HG03521 (cell line): ENCODE results near the gene BICDL1.
A peak's percentile ranks its signal among the peaks of the same experiment; 100 is the strongest.

Experiments
- ATAC-seq: cut with Tn5 transposase; IDR thresholded peaks from one replicate; pipeline ENCODE4 v1.9.1; 2021; ENCODE audit warnings: mild to moderate bottlenecking, moderate library complexity; ENCODE audit not compliant: unreplicated experiment

Gene BICDL1

GRCh38 chr12:120078868-120079267, 89.8 kb downstream of the BICDL1 start:
- ATAC-seq, result no peak

- no peak for ATAC-seq
Observed at GRCh38 chr12:120079411-120080400, 90.7 kb downstream of the BICDL1 start.

GRCh38 chr12:120081641-120082040, 92.6 kb downstream of the BICDL1 start:
- ATAC-seq, result no peak

- no peak for ATAC-seq
Observed at GRCh38 chr12:120085920-120086645, 97.0 kb downstream of the BICDL1 start.

- ATAC-seq, result peak; percentile 97
Observed at GRCh38 chr12:120086801-120087621, 98.0 kb downstream of the BICDL1 start.

GRCh38 chr12:120089105-120089504, 100.1 kb downstream of the BICDL1 start:
- no peak for ATAC-seq

- ATAC-seq, result no peak
Observed at GRCh38 chr12:120089796-120090195, 100.8 kb downstream of the BICDL1 start.

GRCh38 chr12:120090206-120090605, 101.2 kb downstream of the BICDL1 start:
- ATAC-seq, result no peak

- ATAC-seq, result no peak
Observed at GRCh38 chr12:120090626-120091295, 101.7 kb downstream of the BICDL1 start.

GRCh38 chr12:120091371-120092090, 102.5 kb downstream of the BICDL1 start:
- no peak for ATAC-seq

- no peak for ATAC-seq
Observed at GRCh38 chr12:120092551-120093335, 103.7 kb downstream of the BICDL1 start.

GRCh38 chr12:120093336-120093591, 104.2 kb downstream of the BICDL1 start:
- no peak for ATAC-seq

- no peak for ATAC-seq
Observed at GRCh38 chr12:120093592-120094355, 104.7 kb downstream of the BICDL1 start.

- ATAC-seq, result no peak
Observed at GRCh38 chr12:120094485-120094884, 105.4 kb downstream of the BICDL1 start.

GRCh38 chr12:120095331-120095730, 106.3 kb downstream of the BICDL1 start:
- ATAC-seq, result no peak

- no peak for ATAC-seq
Observed at GRCh38 chr12:120095736-120096135, 106.7 kb downstream of the BICDL1 start.

GRCh38 chr12:120096671-120097202, 107.7 kb downstream of the BICDL1 start:
- no peak for ATAC-seq

- no peak for ATAC-seq
Observed at GRCh38 chr12:120098756-120099470, 109.9 kb downstream of the BICDL1 start.
